ENCODE measurements around the gene PTCH1.

DNA sequence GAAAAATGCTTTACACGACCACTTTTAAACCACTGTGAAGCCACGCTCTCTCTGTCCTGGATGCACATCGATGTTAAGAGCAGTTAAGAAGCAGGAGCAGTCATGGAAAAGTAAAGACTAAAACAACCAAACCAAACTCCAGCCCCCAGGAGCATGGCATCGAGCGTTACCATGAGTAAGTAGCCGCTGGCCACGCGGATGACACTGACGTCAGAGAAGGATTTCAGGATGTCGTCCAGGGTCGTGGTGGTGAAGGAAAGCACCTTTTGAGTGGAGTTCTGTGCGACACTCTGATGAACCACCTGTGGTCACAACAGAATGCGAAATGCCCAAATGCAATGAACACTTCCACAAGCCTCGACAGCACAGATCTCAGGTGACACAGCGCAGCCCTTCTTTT, 38.9 kb downstream of the PTCH1 start:
- TF ChIP-seq, protein P1, sequence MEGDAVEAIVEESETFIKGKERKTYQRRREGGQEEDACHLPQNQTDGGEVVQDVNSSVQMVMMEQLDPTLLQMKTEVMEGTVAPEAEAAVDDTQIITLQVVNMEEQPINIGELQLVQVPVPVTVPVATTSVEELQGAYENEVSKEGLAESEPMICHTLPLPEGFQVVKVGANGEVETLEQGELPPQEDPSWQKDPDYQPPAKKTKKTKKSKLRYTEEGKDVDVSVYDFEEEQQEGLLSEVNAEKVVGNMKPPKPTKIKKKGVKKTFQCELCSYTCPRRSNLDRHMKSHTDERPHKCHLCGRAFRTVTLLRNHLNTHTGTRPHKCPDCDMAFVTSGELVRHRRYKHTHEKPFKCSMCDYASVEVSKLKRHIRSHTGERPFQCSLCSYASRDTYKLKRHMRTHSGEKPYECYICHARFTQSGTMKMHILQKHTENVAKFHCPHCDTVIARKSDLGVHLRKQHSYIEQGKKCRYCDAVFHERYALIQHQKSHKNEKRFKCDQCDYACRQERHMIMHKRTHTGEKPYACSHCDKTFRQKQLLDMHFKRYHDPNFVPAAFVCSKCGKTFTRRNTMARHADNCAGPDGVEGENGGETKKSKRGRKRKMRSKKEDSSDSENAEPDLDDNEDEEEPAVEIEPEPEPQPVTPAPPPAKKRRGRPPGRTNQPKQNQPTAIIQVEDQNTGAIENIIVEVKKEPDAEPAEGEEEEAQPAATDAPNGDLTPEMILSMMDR (IDR thresholded peaks at IDR 0.05; ENCODE audit: low read depth, low read length, missing input control): no peak
- TF ChIP-seq, protein P2, sequence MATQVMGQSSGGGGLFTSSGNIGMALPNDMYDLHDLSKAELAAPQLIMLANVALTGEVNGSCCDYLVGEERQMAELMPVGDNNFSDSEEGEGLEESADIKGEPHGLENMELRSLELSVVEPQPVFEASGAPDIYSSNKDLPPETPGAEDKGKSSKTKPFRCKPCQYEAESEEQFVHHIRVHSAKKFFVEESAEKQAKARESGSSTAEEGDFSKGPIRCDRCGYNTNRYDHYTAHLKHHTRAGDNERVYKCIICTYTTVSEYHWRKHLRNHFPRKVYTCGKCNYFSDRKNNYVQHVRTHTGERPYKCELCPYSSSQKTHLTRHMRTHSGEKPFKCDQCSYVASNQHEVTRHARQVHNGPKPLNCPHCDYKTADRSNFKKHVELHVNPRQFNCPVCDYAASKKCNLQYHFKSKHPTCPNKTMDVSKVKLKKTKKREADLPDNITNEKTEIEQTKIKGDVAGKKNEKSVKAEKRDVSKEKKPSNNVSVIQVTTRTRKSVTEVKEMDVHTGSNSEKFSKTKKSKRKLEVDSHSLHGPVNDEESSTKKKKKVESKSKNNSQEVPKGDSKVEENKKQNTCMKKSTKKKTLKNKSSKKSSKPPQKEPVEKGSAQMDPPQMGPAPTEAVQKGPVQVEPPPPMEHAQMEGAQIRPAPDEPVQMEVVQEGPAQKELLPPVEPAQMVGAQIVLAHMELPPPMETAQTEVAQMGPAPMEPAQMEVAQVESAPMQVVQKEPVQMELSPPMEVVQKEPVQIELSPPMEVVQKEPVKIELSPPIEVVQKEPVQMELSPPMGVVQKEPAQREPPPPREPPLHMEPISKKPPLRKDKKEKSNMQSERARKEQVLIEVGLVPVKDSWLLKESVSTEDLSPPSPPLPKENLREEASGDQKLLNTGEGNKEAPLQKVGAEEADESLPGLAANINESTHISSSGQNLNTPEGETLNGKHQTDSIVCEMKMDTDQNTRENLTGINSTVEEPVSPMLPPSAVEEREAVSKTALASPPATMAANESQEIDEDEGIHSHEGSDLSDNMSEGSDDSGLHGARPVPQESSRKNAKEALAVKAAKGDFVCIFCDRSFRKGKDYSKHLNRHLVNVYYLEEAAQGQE (IDR thresholded peaks at IDR 0.05): no peak
- TF ChIP-seq, protein P3, sequence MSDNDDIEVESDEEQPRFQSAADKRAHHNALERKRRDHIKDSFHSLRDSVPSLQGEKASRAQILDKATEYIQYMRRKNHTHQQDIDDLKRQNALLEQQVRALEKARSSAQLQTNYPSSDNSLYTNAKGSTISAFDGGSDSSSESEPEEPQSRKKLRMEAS (IDR thresholded peaks at IDR 0.05): no peak
- no peak for TF ChIP-seq EGR1 (IDR thresholded peaks at IDR 0.05; ENCODE audit: low read depth in 2 of 2)
- no peak for TF ChIP-seq HNF4G (IDR thresholded peaks at IDR 0.05)
- TF ChIP-seq RAD21 (IDR thresholded peaks at IDR 0.05): no peak
- no peak for TF ChIP-seq GABPA (IDR thresholded peaks at IDR 0.05 in 1 of 2, conservative IDR thresholded peaks at IDR 0.05 in 1 of 2)
- TF ChIP-seq TAF1 (conservative IDR thresholded peaks at IDR 0.05): no peak
- no peak for TF ChIP-seq NR2F2 (IDR thresholded peaks at IDR 0.05)
- TF ChIP-seq JUND (IDR thresholded peaks at IDR 0.05): no peak
- TF ChIP-seq SP1 (IDR thresholded peaks at IDR 0.05): no peak
- TF ChIP-seq YY1 (IDR thresholded peaks at IDR 0.05): no peak
- TF ChIP-seq RXRA (IDR thresholded peaks at IDR 0.05): no peak
- no peak for TF ChIP-seq HNF4A (conservative IDR thresholded peaks at IDR 0.05)
